Measurements from ENCODE around the gene CHRND.

GRCh38 chr2:232541961-232542714 lies 16.2 kb downstream of the CHRND start:
- TF ChIP-seq CTCF (IDR thresholded peaks at IDR 0.05; ENCODE audit: insufficient read depth, low read depth, low read length) (no peak), EZH2 (IDR thresholded peaks at IDR 0.05; ENCODE audit: insufficient read depth, low read length) (no peak)
